ENCODE results near the gene FZD2. TPM values are rescaled to one million over a fixed set of nuclear protein-coding genes. Genes with fewer than 3 reads are reported as not detected.

Gene FZD2
- total RNA-seq, 2 experiments from 2014 or later, result not detected

DNA sequence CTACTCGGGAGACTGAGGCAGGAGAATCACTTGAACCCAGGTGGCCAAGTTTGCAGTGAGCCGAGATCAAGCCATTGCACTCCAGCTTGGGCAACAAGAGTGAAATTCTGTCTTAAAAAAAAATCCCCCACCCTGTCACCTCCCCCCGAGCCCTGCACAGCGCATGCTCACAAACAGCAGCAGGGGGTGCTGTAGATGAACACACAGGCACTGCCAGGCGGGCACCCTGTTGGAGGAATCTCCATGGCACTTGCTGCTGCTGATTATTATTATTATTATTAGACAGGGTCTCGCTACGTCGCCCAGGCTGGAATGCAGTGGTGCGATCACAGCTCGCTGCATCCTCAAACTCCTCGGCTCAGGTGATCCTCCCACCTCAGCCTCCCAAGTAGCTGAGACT lies 24.6 kb downstream of the FZD2 start:
- intact Hi-C loops (cut with DNase I, micrococcal nuclease), result no loop called here
- ChIA-PET CTCF (no interaction called here), POLR2A (no interaction called here)
- DNase-seq (no peak), ATAC-seq (ENCODE audit: poor library complexity) (no peak)
- Mint-ChIP-seq H3K36me3 (ENCODE audit: low read depth) (no peaks in the 10 kb centered on the region), H3K27ac (no peak overlapping the region), H3K4me3 (no peak overlapping the region), H3K27me3 (peaks cover 41% of the 10 kb centered on the region), H3K9me3 (no peaks in the 10 kb centered on the region), H3K4me1 (ENCODE audit: low read depth) (no peaks in the 10 kb centered on the region)
- no peaks in the 10 kb centered on the region for H3K9me3 ChIP-seq (ENCODE audit: control insufficient read depth in 1 of 2, insufficient read depth in 1 of 2, low read length in 2 of 2)
- H3K27me3 ChIP-seq (ENCODE audit: control insufficient read depth in 1 of 2, insufficient read depth in 2 of 2, low read length in 2 of 2), result peaks cover 9 to 15% of the 10 kb centered on the region in 2 experiments
- no peak overlapping the region for H3K4me3 ChIP-seq (ENCODE audit: low read length)
- TF ChIP-seq, protein P1, sequence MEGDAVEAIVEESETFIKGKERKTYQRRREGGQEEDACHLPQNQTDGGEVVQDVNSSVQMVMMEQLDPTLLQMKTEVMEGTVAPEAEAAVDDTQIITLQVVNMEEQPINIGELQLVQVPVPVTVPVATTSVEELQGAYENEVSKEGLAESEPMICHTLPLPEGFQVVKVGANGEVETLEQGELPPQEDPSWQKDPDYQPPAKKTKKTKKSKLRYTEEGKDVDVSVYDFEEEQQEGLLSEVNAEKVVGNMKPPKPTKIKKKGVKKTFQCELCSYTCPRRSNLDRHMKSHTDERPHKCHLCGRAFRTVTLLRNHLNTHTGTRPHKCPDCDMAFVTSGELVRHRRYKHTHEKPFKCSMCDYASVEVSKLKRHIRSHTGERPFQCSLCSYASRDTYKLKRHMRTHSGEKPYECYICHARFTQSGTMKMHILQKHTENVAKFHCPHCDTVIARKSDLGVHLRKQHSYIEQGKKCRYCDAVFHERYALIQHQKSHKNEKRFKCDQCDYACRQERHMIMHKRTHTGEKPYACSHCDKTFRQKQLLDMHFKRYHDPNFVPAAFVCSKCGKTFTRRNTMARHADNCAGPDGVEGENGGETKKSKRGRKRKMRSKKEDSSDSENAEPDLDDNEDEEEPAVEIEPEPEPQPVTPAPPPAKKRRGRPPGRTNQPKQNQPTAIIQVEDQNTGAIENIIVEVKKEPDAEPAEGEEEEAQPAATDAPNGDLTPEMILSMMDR (IDR thresholded peaks at IDR 0.05), result no peak
- H3K4me1 ChIP-seq (ENCODE audit: insufficient read depth, low read length), result no peaks in the 10 kb centered on the region
- no peak overlapping the region for H3K27ac ChIP-seq (ENCODE audit: low read depth in 1 of 2, low read length in 2 of 2)
- no peaks in the 10 kb centered on the region for H3K36me3 ChIP-seq (ENCODE audit: insufficient read depth, low read length)

DNA sequence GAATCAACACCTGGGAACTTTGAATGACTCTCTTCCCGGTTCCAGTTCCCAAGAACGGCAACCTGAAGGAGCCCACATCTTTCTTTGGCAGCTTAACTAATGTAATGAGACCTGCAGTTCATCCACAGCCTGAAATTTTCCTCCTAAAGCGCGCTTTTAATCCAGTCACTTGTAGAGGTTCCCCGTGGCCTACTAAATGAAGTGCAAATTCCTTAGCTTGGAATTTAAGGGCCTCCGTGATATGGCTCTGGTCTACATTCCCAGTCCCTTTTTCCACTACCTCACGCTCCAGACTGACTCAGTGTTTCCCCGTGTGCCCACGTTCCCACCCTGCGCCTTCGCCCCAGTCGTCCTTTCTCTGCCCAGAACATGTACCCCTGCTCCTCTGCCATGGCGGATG lies 27.2 kb downstream of the FZD2 start:
- H3K9me3 ChIP-seq (ENCODE audit: control insufficient read depth in 1 of 2, insufficient read depth in 1 of 2, low read length in 2 of 2), result no peaks in the 10 kb centered on the region
- H3K27me3 Mint-ChIP-seq, result peaks cover 29% of the 10 kb centered on the region
- no peak overlapping the region for H3K27ac Mint-ChIP-seq
- H3K36me3 ChIP-seq (ENCODE audit: insufficient read depth, low read length), result no peaks in the 10 kb centered on the region
- CTCF ChIA-PET, result no interaction called here
- H3K27me3 ChIP-seq (ENCODE audit: control insufficient read depth in 1 of 2, insufficient read depth in 2 of 2, low read length in 2 of 2), result peaks cover 9 to 12% of the 10 kb centered on the region in 2 experiments
- H3K4me1 ChIP-seq (ENCODE audit: insufficient read depth, low read length), result no peaks in the 10 kb centered on the region
- H3K4me3 Mint-ChIP-seq, result no peak overlapping the region
- no peaks in the 10 kb centered on the region for H3K36me3 Mint-ChIP-seq (ENCODE audit: low read depth)
- DNase-seq, result no peak
- no peak for ATAC-seq (ENCODE audit: poor library complexity)
- intact Hi-C loops (cut with DNase I, micrococcal nuclease), result no loop called here
- no peaks in the 10 kb centered on the region for H3K4me1 Mint-ChIP-seq (ENCODE audit: low read depth)
- H3K27ac ChIP-seq (ENCODE audit: low read depth in 1 of 2, low read length in 2 of 2), result no peak overlapping the region
- POLR2A ChIA-PET, result no interaction called here
- TF ChIP-seq, protein P1 (IDR thresholded peaks at IDR 0.05), result no peak
- no peak overlapping the region for H3K4me3 ChIP-seq (ENCODE audit: low read length)
- H3K9me3 Mint-ChIP-seq, result no peaks in the 10 kb centered on the region

DNA sequence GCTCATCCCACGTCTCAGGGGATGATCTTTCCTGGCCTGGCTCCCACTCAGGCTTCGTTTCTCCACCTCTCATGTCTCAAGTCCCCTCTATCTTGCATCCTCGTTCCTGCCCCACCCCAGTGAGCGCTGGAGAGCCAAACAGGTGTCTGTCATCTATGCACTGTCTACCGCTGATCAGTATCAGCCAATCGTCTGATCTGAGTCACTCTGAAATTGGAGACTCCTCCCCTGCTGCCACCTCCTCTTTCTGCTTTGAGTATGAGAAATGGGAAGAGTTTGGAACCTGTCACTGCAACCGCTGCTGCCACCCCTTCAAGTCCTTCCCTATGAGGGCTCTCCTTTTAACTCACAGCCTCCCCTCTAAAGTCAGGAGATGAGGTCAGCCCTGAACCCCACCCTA lies 28.0 kb downstream of the FZD2 start:
- Mint-ChIP-seq H3K27me3 (peaks cover 22% of the 10 kb centered on the region), H3K4me1 (ENCODE audit: low read depth) (no peaks in the 10 kb centered on the region), H3K4me3 (no peak overlapping the region), H3K27ac (no peak overlapping the region), H3K9me3 (no peaks in the 10 kb centered on the region), H3K36me3 (ENCODE audit: low read depth) (no peaks in the 10 kb centered on the region)
- intact Hi-C loops (cut with DNase I, micrococcal nuclease), result no loop called here
- CTCF ChIA-PET, result no interaction called here
- no peak for ATAC-seq (ENCODE audit: poor library complexity)
- no peak for DNase-seq
- no peak overlapping the region for H3K4me3 ChIP-seq (ENCODE audit: low read length)
- H3K27ac ChIP-seq (ENCODE audit: low read depth in 1 of 2, low read length in 2 of 2), result no peak overlapping the region
- H3K27me3 ChIP-seq (ENCODE audit: control insufficient read depth in 1 of 2, insufficient read depth in 2 of 2, low read length in 2 of 2), result peaks cover 8 to 10% of the 10 kb centered on the region in 2 experiments
- POLR2A ChIA-PET, result no interaction called here
- H3K4me1 ChIP-seq (ENCODE audit: insufficient read depth, low read length), result no peaks in the 10 kb centered on the region
- H3K9me3 ChIP-seq (ENCODE audit: control insufficient read depth in 1 of 2, insufficient read depth in 1 of 2, low read length in 2 of 2), result no peaks in the 10 kb centered on the region
- no peaks in the 10 kb centered on the region for H3K36me3 ChIP-seq (ENCODE audit: insufficient read depth, low read length)
- TF ChIP-seq, protein P1 (IDR thresholded peaks at IDR 0.05), result no peak
